Measurements from ENCODE around the gene ATF6. TPM values are rescaled to one million over a fixed set of nuclear protein-coding genes. Genes with fewer than 3 reads are reported as not detected.

Gene ATF6
- total and polyA plus RNA-seq, 2 donors (not counting 3 experiments of a cell fraction or from before 2014, with no cell fraction given), result 24.9 to 40.3 TPM

DNA sequence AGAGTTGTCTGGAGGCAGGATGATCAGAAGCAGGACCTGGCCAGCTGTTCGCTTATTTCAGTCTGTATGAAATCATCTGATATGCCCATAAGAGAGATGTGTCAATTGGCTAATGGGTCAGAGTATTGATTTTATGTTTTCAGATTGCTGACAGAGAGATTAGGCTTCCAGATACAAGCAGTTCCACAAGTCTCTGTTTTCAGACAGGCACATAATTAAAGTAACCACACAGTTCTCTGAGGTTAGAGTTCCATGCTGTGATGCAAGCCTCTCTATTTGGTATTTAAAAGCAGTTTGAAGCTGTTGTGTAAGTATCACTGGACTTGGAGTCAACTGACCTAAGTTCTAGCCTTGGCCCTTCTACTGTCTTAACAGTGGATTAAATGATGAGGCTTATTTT lies 50.1 kb downstream of the ATF6 start:
- BruUV-seq (replicated peaks), result no TSS peak
- Histone ChIP-seq H2AFZ (ENCODE audit: low read depth, low read length) (no peak overlapping the region), H3K79me2 (ENCODE audit: control insufficient read depth, insufficient read depth, low read length) (peaks cover 10% of the 10 kb centered on the region), H3K4me2 (ENCODE audit: insufficient read depth, low read length) (no peak overlapping the region), H3K27me3 (ENCODE audit: control insufficient read depth in 2 of 2, insufficient read depth in 2 of 2, low read length in 2 of 2) (no peaks in the 10 kb centered on the region), H4K20me1 (replicated peaks; ENCODE audit: control insufficient read depth, extremely low read depth, insufficient read depth, low read length) (peaks cover 2% of the 10 kb centered on the region), H3K4me1 (ENCODE audit: control insufficient read depth, extremely low read depth, insufficient read depth, low read length) (no peaks in the 10 kb centered on the region), H3K9me3 (replicated peaks; ENCODE audit: control insufficient read depth, insufficient read depth, low read length) (no peaks in the 10 kb centered on the region), H3K9ac (replicated peaks; ENCODE audit: extremely low read depth, insufficient read depth, low read length) (no peak overlapping the region), H3K4me3 (replicated peaks in 1 of 3; ENCODE audit: insufficient read depth in 1 of 3, low read depth in 1 of 3, low read length in 3 of 3) (no peak overlapping the region), H3K36me3 (ENCODE audit: control insufficient read depth in 2 of 2, extremely low read depth in 1 of 2, insufficient read depth in 2 of 2, low read length in 2 of 2) (peaks cover 1 to 4% of the 10 kb centered on the region in 2 experiments), H3K9me1 (replicated peaks; ENCODE audit: control insufficient read depth, extremely low read depth, insufficient read depth, low read length) (no peaks in the 10 kb centered on the region), H3K27ac (ENCODE audit: insufficient read depth, low read depth, low read length) (no peak overlapping the region)
- intact Hi-C loops (cut with micrococcal nuclease) (no loop called here), dilution Hi-C loops (cut with MboI; ENCODE audit: extremely low pct_ligation_motif_present, low sequenced_read_pairs) (no loop called here)
- no peak for FAIRE-seq
- ChIA-PET CTCF (interaction anchor here (1.1 to 2.0 kb wide), 4 partner anchors 9 to 221 kb away, joined by 3 to 9 read pairs (median 4); no protein-coding TSS in a partner anchor), POLR2A (no interaction called here)
- DNase-seq (ENCODE audit: low read depth, low spot score), result no peak
- TF ChIP-seq, protein P1, sequence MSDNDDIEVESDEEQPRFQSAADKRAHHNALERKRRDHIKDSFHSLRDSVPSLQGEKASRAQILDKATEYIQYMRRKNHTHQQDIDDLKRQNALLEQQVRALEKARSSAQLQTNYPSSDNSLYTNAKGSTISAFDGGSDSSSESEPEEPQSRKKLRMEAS (IDR thresholded peaks at IDR 0.05; ENCODE audit: insufficient read depth, insufficient read length), result no peak
- TF ChIP-seq GATA2 (IDR thresholded peaks at IDR 0.05; ENCODE audit: insufficient read depth, insufficient read length, low read depth, low read length), result no peak
- no peak for TF ChIP-seq JUN (IDR thresholded peaks at IDR 0.05; ENCODE audit: borderline replicate concordance, insufficient read depth, insufficient read length, low read depth)
- no peak for TF ChIP-seq EZH2 (IDR thresholded peaks at IDR 0.05; ENCODE audit: borderline replicate concordance, low read depth, low read length, severe bottlenecking)
- TF ChIP-seq, protein P2, sequence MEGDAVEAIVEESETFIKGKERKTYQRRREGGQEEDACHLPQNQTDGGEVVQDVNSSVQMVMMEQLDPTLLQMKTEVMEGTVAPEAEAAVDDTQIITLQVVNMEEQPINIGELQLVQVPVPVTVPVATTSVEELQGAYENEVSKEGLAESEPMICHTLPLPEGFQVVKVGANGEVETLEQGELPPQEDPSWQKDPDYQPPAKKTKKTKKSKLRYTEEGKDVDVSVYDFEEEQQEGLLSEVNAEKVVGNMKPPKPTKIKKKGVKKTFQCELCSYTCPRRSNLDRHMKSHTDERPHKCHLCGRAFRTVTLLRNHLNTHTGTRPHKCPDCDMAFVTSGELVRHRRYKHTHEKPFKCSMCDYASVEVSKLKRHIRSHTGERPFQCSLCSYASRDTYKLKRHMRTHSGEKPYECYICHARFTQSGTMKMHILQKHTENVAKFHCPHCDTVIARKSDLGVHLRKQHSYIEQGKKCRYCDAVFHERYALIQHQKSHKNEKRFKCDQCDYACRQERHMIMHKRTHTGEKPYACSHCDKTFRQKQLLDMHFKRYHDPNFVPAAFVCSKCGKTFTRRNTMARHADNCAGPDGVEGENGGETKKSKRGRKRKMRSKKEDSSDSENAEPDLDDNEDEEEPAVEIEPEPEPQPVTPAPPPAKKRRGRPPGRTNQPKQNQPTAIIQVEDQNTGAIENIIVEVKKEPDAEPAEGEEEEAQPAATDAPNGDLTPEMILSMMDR (IDR thresholded peaks at IDR 0.05; ENCODE audit: extremely low read depth in 1 of 2, insufficient read depth in 1 of 2, low read depth in 1 of 2, low read length in 2 of 2), result no peak
- TF ChIP-seq POLR2AphosphoS5 (IDR thresholded peaks at IDR 0.05; ENCODE audit: insufficient read depth, low read depth, low read length), result no peak
- TF ChIP-seq FOS (IDR thresholded peaks at IDR 0.05; ENCODE audit: borderline replicate concordance, insufficient read depth, low read length), result no peak
- TF ChIP-seq MYC (IDR thresholded peaks at IDR 0.05; ENCODE audit: low read depth, low read length), result no peak
- TF ChIP-seq POLR2A (IDR thresholded peaks at IDR 0.05; ENCODE audit: low read depth, low read length), result no peak

All from endothelial cell of umbilical vein (primary cell).